GM12878 (cell line): ENCODE measurements around the gene TTYH1. TPM values are rescaled to one million over a fixed set of nuclear protein-coding genes. Genes with fewer than 3 reads are reported as not detected.
"Not testable (repeated sequence)": the region's sequence is repeated elsewhere in the genome, so short reads cannot be mapped to it uniquely, and the experiment has no call there.

Experiments used
- ATAC-seq: fragments of 200-7000 bp; cut with Tn5 transposase; 3 replicates; pipeline ENCODE4 v1.9.1; 2020; ENCODE audit warnings: mild to moderate bottlenecking, moderate library complexity
- BruUV-seq: library from RNA; stranded (reverse); fragments of 400-500 nt; replicated peaks from 2 replicates; lab custom pipeline; 2021; lab: Mats Ljungman, UMichigan
- CTCF ChIA-PET: fragments of 300-600 bp; sonication (Branson Sonifier 250); formaldehyde crosslinking; extraction: SDS; loops from one replicate; lab custom pipeline; 2021; ENCODE audit warnings: inconsistent platforms; lab: Yijun Ruan, JAX
- POLR2A ChIA-PET: fragments of 350-600 bp; formaldehyde crosslinking; extraction: SDS; loops from one replicate; lab custom pipeline; 2021; ENCODE audit warnings: inconsistent platforms; lab: Charles Lee
- RAD21 ChIA-PET: fragments of 300-600 bp; sonication (Branson Sonifier 250); formaldehyde crosslinking; loops from one replicate; lab custom pipeline; 2023; ENCODE audit warnings: antibody characterized with exemption; ENCODE audit not compliant: unreplicated experiment; lab: Charles Lee
- SMC1A ChIA-PET: fragments of 300-600 bp; sonication (Branson Sonifier 250); formaldehyde crosslinking; loops from one replicate; lab custom pipeline; 2023; ENCODE audit not compliant: unreplicated experiment, uncharacterized antibody; lab: Charles Lee
- DNase-seq: peaks from one replicate; pipeline ENCODE4 v3.0.0-alpha.2; 2011; ENCODE audit warnings: low read depth, low spot score
- FAIRE-seq: peaks from 3 replicates; lab custom pipeline; 2011; peaks lifted over from hg19 to GRCh38; lab: Jason Lieb, UNC
- H2AFZ ChIP-seq: 2 replicates; pipeline ENCODE4 v1.6.0; 2011; ENCODE audit warnings: low read depth, low read length, control low read depth; ENCODE audit not compliant: control insufficient read depth
- H3K27ac ChIP-seq: 2 replicates; pipeline ENCODE4 v1.5.1; 2011; ENCODE audit warnings: control low read depth; ENCODE audit not compliant: control insufficient read depth, insufficient read depth
- H3K27me3 ChIP-seq, 2 experiments: replicated peaks in 1 of 2; 2 replicates each; pipeline versions ENCODE4 v1.6.0 to v1.6.1; 2011; ENCODE audit warnings: low read length in 1 of 2; ENCODE audit not compliant: control insufficient read depth in 2 of 2, insufficient read depth in 2 of 2
- H3K36me3 ChIP-seq, 2 experiments: 2 replicates each; pipeline ENCODE4 v1.5.1; 2011; ENCODE audit warnings: low read length in 1 of 2; ENCODE audit not compliant: control insufficient read depth in 2 of 2, insufficient read depth in 2 of 2
- H3K4me1 ChIP-seq: 2 replicates; pipeline ENCODE4 v1.6.1; 2011; ENCODE audit warnings: mild to moderate bottlenecking, low read length, moderate library complexity, mixed read lengths; ENCODE audit not compliant: control insufficient read depth, insufficient read depth
- H3K4me2 ChIP-seq: 2 replicates; pipeline ENCODE4 v1.6.0; 2011; ENCODE audit warnings: control low read depth; ENCODE audit not compliant: control insufficient read depth, insufficient read depth
- H3K4me3 ChIP-seq: fragments of 200-600 bp; sonication (generic); 2 replicates; pipeline ENCODE4 v1.5.1; 2016
- H3K79me2 ChIP-seq: 2 replicates; pipeline ENCODE4 v1.6.0; 2011; ENCODE audit warnings: low read length; ENCODE audit not compliant: control insufficient read depth, insufficient read depth
- H3K9ac ChIP-seq: 2 replicates; pipeline ENCODE4 v1.8.0; 2011; ENCODE audit warnings: low read length, control low read depth, mixed read lengths; ENCODE audit not compliant: control insufficient read depth, insufficient read depth
- H3K9me3 ChIP-seq: replicated peaks from 3 replicates; pipeline ENCODE4 v1.5.1; 2011; ENCODE audit warnings: mild to moderate bottlenecking, low read length; ENCODE audit not compliant: control insufficient read depth, insufficient read depth
- H4K20me1 ChIP-seq: 2 replicates; pipeline ENCODE4 v1.6.0; 2011; ENCODE audit not compliant: control insufficient read depth, insufficient read depth
- BHLHE40 ChIP-seq, 2 experiments: fragments of 450-650 bp in 1 of 2; IDR thresholded peaks; 2 replicates each; pipeline ENCODE4 v1.6.1; 2011 to 2017; ENCODE audit warnings: low read depth in 2 of 2, borderline replicate concordance in 1 of 2, improper control_type of control experiment in 1 of 2, low read length in 1 of 2, mild to moderate bottlenecking in 1 of 2
- CBFB ChIP-seq: IDR thresholded peaks from 2 replicates; pipeline ENCODE4 v1.6.1; 2016; ENCODE audit warnings: antibody characterized with exemption, low read depth
- DPF2 ChIP-seq: fragments of 450-650 bp; IDR thresholded peaks from 2 replicates; pipeline ENCODE4 v1.6.1; 2017; ENCODE audit warnings: mild to moderate bottlenecking
- EED ChIP-seq: sonication (generic); IDR thresholded peaks from 2 replicates; pipeline ENCODE4 v1.6.1; 2016; ENCODE audit warnings: antibody characterized with exemption, low read depth
- ETV6 ChIP-seq, 2 experiments: fragments of 450-650 bp in 1 of 2; IDR thresholded peaks in 1 of 2; conservative IDR thresholded peaks in 1 of 2; 2 replicates each; pipeline ENCODE4 v1.6.1; 2014; ENCODE audit warnings: antibody characterized with exemption in 1 of 2, borderline replicate concordance in 1 of 2, low read depth in 1 of 2, mild to moderate bottlenecking in 1 of 2, moderate library complexity in 1 of 2
- GATAD2B ChIP-seq: fragments of 450-650 bp; conservative IDR thresholded peaks from 2 replicates; pipeline ENCODE4 v1.6.1; 2017; ENCODE audit warnings: low read depth, mild to moderate bottlenecking, moderate library complexity
- IKZF1 ChIP-seq: fragments of 450-650 bp; conservative IDR thresholded peaks from 2 replicates; pipeline ENCODE4 v1.6.1; 2017; ENCODE audit warnings: antibody characterized with exemption, mild to moderate bottlenecking
- IKZF2 ChIP-seq, 2 experiments: fragments of 450-650 bp; IDR thresholded peaks; 2 replicates each; pipeline ENCODE4 v1.6.1; 2017; ENCODE audit warnings: mild to moderate bottlenecking in 2 of 2, moderate library complexity in 2 of 2
- MLLT1 ChIP-seq: fragments of 450-650 bp; IDR thresholded peaks from 2 replicates; pipeline ENCODE4 v1.6.1; 2016; ENCODE audit warnings: mild to moderate bottlenecking
- MTA2 ChIP-seq: fragments of 450-650 bp; IDR thresholded peaks from 2 replicates; pipeline ENCODE4 v1.6.1; 2016; ENCODE audit warnings: low read depth, mild to moderate bottlenecking, moderate library complexity
- NBN ChIP-seq: fragments of 450-650 bp; IDR thresholded peaks from 2 replicates; pipeline ENCODE4 v1.6.1; 2016
- NR2F1 ChIP-seq: fragments of 450-650 bp; conservative IDR thresholded peaks from 2 replicates; pipeline ENCODE4 v1.6.1; 2017; ENCODE audit warnings: mild to moderate bottlenecking
- RELB ChIP-seq: fragments of 450-650 bp; IDR thresholded peaks from 2 replicates; pipeline ENCODE4 v1.6.1; 2017; ENCODE audit warnings: low read depth, mild to moderate bottlenecking, moderate library complexity
- RUNX3 ChIP-seq: IDR thresholded peaks from 2 replicates; pipeline ENCODE4 v1.6.1; 2012; ENCODE audit warnings: low read length, inconsistent platforms
- TCF12 ChIP-seq: IDR thresholded peaks from 2 replicates; pipeline ENCODE4 v1.6.1; 2011; ENCODE audit warnings: low read depth, mild to moderate bottlenecking, low read length
- WGBS: methylation state at CpG from one replicate; pipeline ENCODE4 v1.1.6; 2016; ENCODE audit warnings: low lambda C conversion rate; ENCODE audit not compliant: insufficient replicate concordance, insufficient coverage; ENCODE audit errors: missing lambda C conversion rate; 5-methylcytosine and 5-hydroxymethylcytosine counted together
- in situ Hi-C: fragments of 300-500 bp; cut with MboI; formaldehyde crosslinking; loops from 9 replicates; pipeline ENCODE4 v1.14.3; 2018; ENCODE audit warnings: mixed read lengths
- intact Hi-C: fragments of 100-400 bp; cut with micrococcal nuclease; formaldehyde crosslinking; loops from one replicate; pipeline ENCODE4 v1.14.2; 2022; ENCODE audit not compliant: unreplicated experiment
- polyA plus RNA-seq, 11 experiments: library from polyadenylated mRNA; depleted of rRNA in 4 of 11; unstranded in 6 of 11; stranded (reverse) in 5 of 11; fragments of >200 nt; fragmentation: Nextera tagmentation in 4 of 11; fragmentation: Illumina TruSeq in 1 of 11; extraction: Ambion mirVana in 4 of 11; extraction: Trizol in 1 of 11; gene quantifications; 1 replicate in 1 of 11; 2 replicates in 10 of 11; pipeline versions ENCODE4 v1.2.1 to v1.2.3, GENCODE V29; 2011 to 2016; ENCODE audit warnings: inconsistent platforms in 2 of 11, missing spikeins in 2 of 11, low read depth in 1 of 11
- total RNA-seq, 4 experiments: library from RNA; depleted of rRNA in 3 of 4; stranded (reverse); fragments of >200 nt in 3 of 4; fragmentation: Illumina TruSeq in 1 of 4; extraction: Trizol in 1 of 4; gene quantifications; 2 replicates each; pipeline versions ENCODE4 v1.2.1 to v1.2.3, GENCODE V29; 2013 to 2021

Gene TTYH1
- total and polyA plus RNA-seq, 10 of the 15 experiments (the other 5 are each of a cell fraction or from before 2014, with no cell fraction given), result 0.01 to 0.36 (median 0.09) TPM; not detected in 3

GRCh38 chr19:54370434-54370796, 44.8 kb upstream of the TTYH1 start:
- H3K4me1 ChIP-seq, intact Hi-C loops, H2AFZ ChIP-seq, H3K27ac ChIP-seq, H3K27me3 ChIP-seq, H3K36me3 ChIP-seq, H3K9ac ChIP-seq, H3K4me2 ChIP-seq, FAIRE-seq, H3K4me3 ChIP-seq, H3K79me2 ChIP-seq, H3K9me3 ChIP-seq, in situ Hi-C loops, DNase-seq, H4K20me1 ChIP-seq: not testable (repeated sequence)
- peak; percentile 73 for ATAC-seq
- ChIA-PET POLR2A (interaction anchor here (1.0 to 1.5 kb wide), 2 partner anchors 36 to 78 kb away, joined by 3 read pairs; no protein-coding TSS in a partner anchor), SMC1A (interaction anchor here (0.6 to 2.4 kb wide), 4 partner anchors 9 to 43 kb away, joined by 4 to 21 read pairs (median 5); no protein-coding TSS in a partner anchor), CTCF (interaction anchor here (0.6 to 6.7 kb wide), 4 partner anchors 20 to 247 kb away, joined by 3 to 68 read pairs (median 6); no protein-coding TSS in a partner anchor), RAD21 (interaction anchor here (1.7 to 5.0 kb wide), 2 partner anchors 18 to 25 kb away, joined by 4 to 32 read pairs; no protein-coding TSS in a partner anchor)
- TF ChIP-seq CBFB (peak; percentile 81), NR2F1 (peak; percentile 60; the same call in 1 of the 2 replicates), ETV6 (conservative IDR thresholded peaks at IDR 0.05 in 1 of 2, IDR thresholded peaks at IDR 0.05 in 1 of 2; ENCODE audit: borderline replicate concordance in 1 of 2, low read depth in 1 of 2) (peak in 1 of 2 experiments; percentile 26; a peak in 1 of 4 replicates), BHLHE40 (IDR thresholded peaks at IDR 0.05; ENCODE audit: borderline replicate concordance in 1 of 2, low read depth in 2 of 2, low read length in 1 of 2) (peak in 1 of 2 experiments; percentile 59; a peak in 1 of 4 replicates), NBN (0 out of 2 replicates have a peak, but pooled peaks have one; percentile 33), GATAD2B (0 out of 2 replicates have a peak, but pooled peaks have one; percentile 25), DPF2 (0 out of 2 replicates have a peak, but pooled peaks have one; percentile 42), RELB (peak; percentile 57; the same call in 1 of the 2 replicates), EED (peak; percentile 91), RUNX3 (peak; percentile 74), MLLT1 (peak; percentile 27; the same call in 1 of the 2 replicates), IKZF1 (peak; percentile 77), TCF12 (0 out of 2 replicates have a peak, but pooled peaks have one; percentile 29), IKZF2 (IDR thresholded peaks at IDR 0.05) (peak; percentile 82 to 86), MTA2 (peak; percentile 47; the same call in 1 of the 2 replicates)
- 3% methylated on average over 8 of the region's 10 CpGs for WGBS
- BruUV-seq, result TSS peak; percentile 90

GRCh38 chr19:54371453-54371852, 43.8 kb upstream of the TTYH1 start:
- in situ Hi-C loops, ATAC-seq: not testable (repeated sequence)

More at GRCh38 chr19:54371453-54371852, 43.8 kb upstream of the TTYH1 start:
- H3K9ac ChIP-seq, H3K4me1 ChIP-seq, H3K9me3 ChIP-seq, DNase-seq, FAIRE-seq, H2AFZ ChIP-seq, H3K27me3 ChIP-seq, H3K36me3 ChIP-seq, H3K4me2 ChIP-seq, H3K4me3 ChIP-seq, BruUV-seq, H4K20me1 ChIP-seq, H3K79me2 ChIP-seq, intact Hi-C loops, H3K27ac ChIP-seq: not testable (repeated sequence)
- POLR2A ChIA-PET, result interaction anchor here (0.9 to 1.5 kb wide), 5 partner anchors 9 to 37 kb away, joined by 3 to 4 read pairs (median 3); no protein-coding TSS in a partner anchor
- SMC1A ChIA-PET, result interaction anchor here (0.9 to 2.4 kb wide), 6 partner anchors 9 to 44 kb away, joined by 4 to 21 read pairs (median 5); no protein-coding TSS in a partner anchor
- RAD21 ChIA-PET, result interaction anchor here (0.7 to 5.0 kb wide), 6 partner anchors 9 to 26 kb away, joined by 3 to 32 read pairs (median 4); no protein-coding TSS in a partner anchor
- CTCF ChIA-PET, result interaction anchor here (1.5 to 6.7 kb wide), 3 partner anchors 9 to 47 kb away, joined by 5 to 68 read pairs (median 6); no protein-coding TSS in a partner anchor
- 48% methylated on average over 5 of the region's 5 CpGs for WGBS
